ENCODE measurements around the gene KHK. TPM values are rescaled to one million over a fixed set of nuclear protein-coding genes. Genes with fewer than 3 reads are reported as not detected.

The KHK gene
- total RNA-seq, 1 donor from 2014 or later: 5.3 TPM

DNA sequence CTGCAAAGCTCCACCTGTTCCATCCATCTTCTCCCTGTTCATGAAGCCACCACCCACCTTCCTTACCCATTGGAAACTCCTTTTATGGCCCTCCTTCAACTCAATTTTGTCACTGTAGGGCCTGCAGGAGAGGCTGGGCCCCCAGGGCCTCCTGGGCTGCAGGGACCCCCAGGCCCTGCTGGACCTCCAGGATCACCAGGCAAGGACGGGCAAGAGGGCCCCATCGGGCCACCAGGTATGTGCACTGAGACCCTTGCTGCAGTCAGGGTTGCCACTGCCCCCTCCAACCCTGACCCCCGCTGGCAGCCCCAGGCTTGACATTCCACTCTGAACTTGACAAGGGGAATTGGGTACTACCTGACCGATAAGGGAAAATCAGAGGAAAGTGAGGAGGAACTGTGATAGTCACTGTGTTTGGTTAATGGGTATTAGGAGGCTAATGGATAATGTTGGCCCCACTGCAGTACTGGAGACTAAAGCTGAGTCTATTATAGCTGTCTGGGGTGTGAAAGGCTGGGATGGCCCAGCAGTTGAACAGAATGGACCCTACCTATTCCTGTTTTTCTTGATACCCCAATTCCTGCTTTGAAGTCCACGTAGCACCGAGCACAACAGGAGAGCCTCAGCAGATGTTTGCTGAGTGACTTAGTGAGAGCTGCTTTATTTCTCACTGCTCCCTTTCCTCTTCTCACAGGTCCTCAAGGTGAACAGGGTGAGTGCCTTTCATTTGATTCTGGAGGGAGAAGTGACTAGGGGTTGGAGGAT, 2.1 kb upstream of the KHK start:
- Mint-ChIP-seq H3K27ac (ENCODE audit: unreplicated experiment) (no peak overlapping the region), H3K9me3 (ENCODE audit: unreplicated experiment) (peaks cover 9% of the 10 kb centered on the region), H3K4me3 (ENCODE audit: unreplicated experiment) (no peak overlapping the region), H3K4me1 (ENCODE audit: low read depth, unreplicated experiment) (peaks cover 21% of the 10 kb centered on the region), H3K36me3 (ENCODE audit: unreplicated experiment) (peaks cover 6% of the 10 kb centered on the region), H3K27me3 (ENCODE audit: unreplicated experiment) (peaks cover 12% of the 10 kb centered on the region)
- TF ChIP-seq, protein P1, sequence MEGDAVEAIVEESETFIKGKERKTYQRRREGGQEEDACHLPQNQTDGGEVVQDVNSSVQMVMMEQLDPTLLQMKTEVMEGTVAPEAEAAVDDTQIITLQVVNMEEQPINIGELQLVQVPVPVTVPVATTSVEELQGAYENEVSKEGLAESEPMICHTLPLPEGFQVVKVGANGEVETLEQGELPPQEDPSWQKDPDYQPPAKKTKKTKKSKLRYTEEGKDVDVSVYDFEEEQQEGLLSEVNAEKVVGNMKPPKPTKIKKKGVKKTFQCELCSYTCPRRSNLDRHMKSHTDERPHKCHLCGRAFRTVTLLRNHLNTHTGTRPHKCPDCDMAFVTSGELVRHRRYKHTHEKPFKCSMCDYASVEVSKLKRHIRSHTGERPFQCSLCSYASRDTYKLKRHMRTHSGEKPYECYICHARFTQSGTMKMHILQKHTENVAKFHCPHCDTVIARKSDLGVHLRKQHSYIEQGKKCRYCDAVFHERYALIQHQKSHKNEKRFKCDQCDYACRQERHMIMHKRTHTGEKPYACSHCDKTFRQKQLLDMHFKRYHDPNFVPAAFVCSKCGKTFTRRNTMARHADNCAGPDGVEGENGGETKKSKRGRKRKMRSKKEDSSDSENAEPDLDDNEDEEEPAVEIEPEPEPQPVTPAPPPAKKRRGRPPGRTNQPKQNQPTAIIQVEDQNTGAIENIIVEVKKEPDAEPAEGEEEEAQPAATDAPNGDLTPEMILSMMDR (IDR thresholded peaks at IDR 0.05; ENCODE audit: partially characterized antibody, unreplicated experiment): no peak
- no peak for DNase-seq

DNA sequence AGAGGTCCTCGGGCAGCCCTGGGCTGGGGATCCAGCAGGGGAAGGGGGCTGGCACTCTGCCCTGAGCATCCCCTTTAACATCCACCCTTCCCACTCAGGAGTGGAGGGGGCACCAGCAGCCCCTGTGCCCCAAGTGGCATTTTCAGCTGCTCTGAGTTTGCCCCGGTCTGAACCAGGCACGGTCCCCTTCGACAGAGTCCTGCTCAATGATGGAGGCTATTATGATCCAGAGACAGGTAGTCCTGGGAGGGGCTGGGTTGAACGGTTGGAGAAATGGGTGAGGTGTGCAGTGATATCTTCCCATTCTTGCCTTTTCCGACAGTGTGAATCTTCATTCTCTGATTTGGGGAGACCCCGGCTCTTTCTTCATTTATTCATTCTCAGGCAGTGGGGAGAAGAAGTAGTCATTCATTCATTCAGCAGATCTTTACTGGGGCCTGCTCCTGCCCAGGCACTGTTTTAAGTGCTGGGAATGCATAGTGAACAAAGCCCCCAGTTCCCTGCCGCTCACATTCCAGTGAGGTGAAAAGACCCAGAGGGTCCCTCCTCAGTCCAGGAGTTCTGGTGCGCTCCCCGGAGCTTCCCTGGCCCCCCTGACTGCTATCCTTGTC, 1.4 kb upstream of the KHK start:
- DNase-seq: no peak
- H3K27ac Mint-ChIP-seq (ENCODE audit: unreplicated experiment): no peak overlapping the region
- H3K27me3 Mint-ChIP-seq (ENCODE audit: unreplicated experiment): peaks cover 10% of the 10 kb centered on the region
- peaks cover 7% of the 10 kb centered on the region for H3K9me3 Mint-ChIP-seq (ENCODE audit: unreplicated experiment)
- H3K36me3 Mint-ChIP-seq (ENCODE audit: unreplicated experiment): peaks cover 6% of the 10 kb centered on the region
- peaks cover 16% of the 10 kb centered on the region for H3K4me1 Mint-ChIP-seq (ENCODE audit: low read depth, unreplicated experiment)
- TF ChIP-seq, protein P1 (IDR thresholded peaks at IDR 0.05; ENCODE audit: partially characterized antibody, unreplicated experiment): no peak
- H3K4me3 Mint-ChIP-seq (ENCODE audit: unreplicated experiment): peak overlapping the region; percentile 70

DNA sequence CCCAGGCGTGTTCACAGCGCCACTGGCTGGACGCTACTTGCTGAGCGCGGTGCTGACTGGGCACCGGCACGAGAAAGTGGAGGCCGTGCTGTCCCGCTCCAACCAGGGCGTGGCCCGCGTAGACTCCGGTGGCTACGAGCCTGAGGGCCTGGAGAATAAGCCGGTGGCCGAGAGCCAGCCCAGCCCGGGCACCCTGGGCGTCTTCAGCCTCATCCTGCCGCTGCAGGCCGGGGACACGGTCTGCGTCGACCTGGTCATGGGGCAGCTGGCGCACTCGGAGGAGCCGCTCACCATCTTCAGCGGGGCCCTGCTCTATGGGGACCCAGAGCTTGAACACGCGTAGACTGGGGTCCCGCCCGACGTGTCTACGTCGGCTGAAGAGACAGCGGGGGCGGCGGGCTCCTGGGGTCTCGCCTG, 891 bp upstream of the KHK start:
- peak overlapping the region; percentile 70 for H3K4me3 Mint-ChIP-seq (ENCODE audit: unreplicated experiment)
- H3K9me3 Mint-ChIP-seq (ENCODE audit: unreplicated experiment): peaks cover 5% of the 10 kb centered on the region
- no peak overlapping the region for H3K27ac Mint-ChIP-seq (ENCODE audit: unreplicated experiment)
- peak; percentile 65 for DNase-seq
- H3K36me3 Mint-ChIP-seq (ENCODE audit: unreplicated experiment): peaks cover 6% of the 10 kb centered on the region
- TF ChIP-seq, protein P1 (IDR thresholded peaks at IDR 0.05; ENCODE audit: partially characterized antibody, unreplicated experiment): no peak
- peaks cover 14% of the 10 kb centered on the region for H3K4me1 Mint-ChIP-seq (ENCODE audit: low read depth, unreplicated experiment)
- peaks cover 8% of the 10 kb centered on the region for H3K27me3 Mint-ChIP-seq (ENCODE audit: unreplicated experiment)

DNA sequence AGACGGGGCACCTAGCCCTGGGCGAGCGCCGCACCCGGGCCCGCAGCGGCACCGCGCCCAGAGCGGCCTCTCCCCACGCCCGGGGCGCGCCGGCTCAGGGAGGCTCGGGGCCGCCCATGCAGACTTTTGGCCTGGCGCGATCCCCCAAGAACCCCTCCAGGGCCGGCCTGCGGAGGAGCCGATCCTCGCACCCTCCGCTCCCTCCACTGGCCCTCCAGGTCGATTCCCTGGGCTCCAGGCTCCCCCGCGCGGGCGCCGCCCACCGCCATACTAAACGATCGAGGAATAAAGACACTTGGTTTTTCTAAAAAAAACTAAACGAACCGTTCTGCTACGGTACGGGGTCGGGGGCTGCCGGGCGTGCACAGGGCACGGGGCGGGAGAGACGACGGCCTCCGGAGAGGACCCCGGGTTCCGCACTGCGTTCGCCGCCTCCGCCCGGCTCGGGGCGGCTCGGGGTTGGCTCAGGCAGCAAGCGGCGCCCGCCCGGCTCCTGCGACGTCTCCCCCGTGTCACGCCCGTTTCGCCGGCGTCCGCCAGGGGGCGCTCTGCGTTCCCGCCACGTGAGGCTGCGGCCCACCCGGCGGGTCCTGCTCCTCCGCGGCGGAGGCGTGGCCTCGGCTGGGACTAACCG, 365 bp upstream of the KHK start:
- DNase-seq: peak; percentile 99
- H3K27me3 Mint-ChIP-seq (ENCODE audit: unreplicated experiment): peaks cover 7% of the 10 kb centered on the region
- H3K9me3 Mint-ChIP-seq (ENCODE audit: unreplicated experiment): peaks cover 5% of the 10 kb centered on the region
- H3K36me3 Mint-ChIP-seq (ENCODE audit: unreplicated experiment): peaks cover under 1% of the 10 kb centered on the region
- H3K4me1 Mint-ChIP-seq (ENCODE audit: low read depth, unreplicated experiment): peaks cover 8% of the 10 kb centered on the region
- peak overlapping the region; percentile 85 for H3K4me3 Mint-ChIP-seq (ENCODE audit: unreplicated experiment)
- H3K27ac Mint-ChIP-seq (ENCODE audit: unreplicated experiment): no peak overlapping the region
- TF ChIP-seq, protein P1 (IDR thresholded peaks at IDR 0.05; ENCODE audit: partially characterized antibody, unreplicated experiment): peak; percentile 97
